ENCODE results near the gene BIN1.

BIN1 gene, protein sequence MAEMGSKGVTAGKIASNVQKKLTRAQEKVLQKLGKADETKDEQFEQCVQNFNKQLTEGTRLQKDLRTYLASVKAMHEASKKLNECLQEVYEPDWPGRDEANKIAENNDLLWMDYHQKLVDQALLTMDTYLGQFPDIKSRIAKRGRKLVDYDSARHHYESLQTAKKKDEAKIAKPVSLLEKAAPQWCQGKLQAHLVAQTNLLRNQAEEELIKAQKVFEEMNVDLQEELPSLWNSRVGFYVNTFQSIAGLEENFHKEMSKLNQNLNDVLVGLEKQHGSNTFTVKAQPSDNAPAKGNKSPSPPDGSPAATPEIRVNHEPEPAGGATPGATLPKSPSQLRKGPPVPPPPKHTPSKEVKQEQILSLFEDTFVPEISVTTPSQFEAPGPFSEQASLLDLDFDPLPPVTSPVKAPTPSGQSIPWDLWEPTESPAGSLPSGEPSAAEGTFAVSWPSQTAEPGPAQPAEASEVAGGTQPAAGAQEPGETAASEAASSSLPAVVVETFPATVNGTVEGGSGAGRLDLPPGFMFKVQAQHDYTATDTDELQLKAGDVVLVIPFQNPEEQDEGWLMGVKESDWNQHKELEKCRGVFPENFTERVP

GRCh38 chr2:127106991-127107621 is at the start of gene BIN1:
BIN1 (minus strand) TSS chr2:127107154; CDS start chr2:127106943, 211 bp downstream.
- DNase-seq (ENCODE audit: low read depth in 3 of 3, low spot score in 1 of 3): peak in 2 of 3 donors; percentile 44 to 56

- DNase-seq (ENCODE audit: low read depth in 3 of 3, low spot score in 1 of 3): no peak
Observed at GRCh38 chr2:127155947-127156346, 49.0 kb upstream of the BIN1 start.

GRCh38 chr2:127155028-127155581 is 48.2 kb upstream of the BIN1 start:
- DNase-seq (ENCODE audit: low read depth in 3 of 3, low spot score in 1 of 3): no peak

DNA sequence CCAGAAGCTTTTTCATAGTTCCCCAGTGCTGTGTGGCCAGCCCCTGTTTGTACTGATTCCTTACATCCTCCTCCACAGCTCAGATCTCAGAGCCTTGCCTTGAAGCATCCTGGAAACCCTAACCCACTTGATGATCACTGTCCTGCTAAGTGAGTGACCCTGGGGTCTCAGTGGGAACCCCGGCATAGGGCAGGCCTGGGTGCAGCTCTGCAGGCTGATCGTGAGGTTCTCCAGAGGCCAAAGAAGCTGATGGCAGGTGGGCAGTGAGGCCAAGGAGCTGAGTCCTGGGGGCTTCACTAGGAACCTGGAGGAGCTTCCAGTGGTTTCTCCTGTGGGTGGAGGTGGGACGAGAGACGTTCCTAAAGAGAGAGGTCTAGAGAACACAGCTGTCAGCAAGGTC is 47.4 kb upstream of the BIN1 start:
- DNase-seq (ENCODE audit: low read depth in 3 of 3, low spot score in 1 of 3): no peak

GRCh38 chr2:127153691-127154158 is 46.8 kb upstream of the BIN1 start:
- no peak for DNase-seq (ENCODE audit: low read depth in 3 of 3, low spot score in 1 of 3)

DNA sequence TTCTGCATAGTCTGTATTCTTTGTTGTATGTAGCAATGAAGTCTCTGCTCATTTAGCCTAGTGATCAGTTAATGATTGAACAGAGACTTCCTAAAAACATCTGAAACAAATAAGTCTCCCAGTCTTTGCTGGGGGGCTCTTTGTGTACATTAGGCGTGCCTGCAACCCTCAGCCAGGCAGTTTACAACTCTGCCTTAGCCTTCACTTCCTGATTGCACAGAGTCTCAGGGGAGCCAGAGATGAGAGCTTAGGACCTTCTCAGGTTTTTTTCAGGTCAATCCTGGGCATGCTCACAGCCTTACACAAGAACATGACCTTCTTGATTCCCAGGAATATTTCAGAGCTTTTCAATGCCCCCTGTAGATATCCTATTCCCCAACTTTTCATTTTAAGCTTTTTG is 44.0 kb upstream of the BIN1 start:
- DNase-seq (ENCODE audit: low read depth in 3 of 3, low spot score in 1 of 3): no peak

GRCh38 chr2:127149384-127149783 is 42.4 kb upstream of the BIN1 start:
- DNase-seq (ENCODE audit: low read depth in 3 of 3, low spot score in 1 of 3): no peak

DNA sequence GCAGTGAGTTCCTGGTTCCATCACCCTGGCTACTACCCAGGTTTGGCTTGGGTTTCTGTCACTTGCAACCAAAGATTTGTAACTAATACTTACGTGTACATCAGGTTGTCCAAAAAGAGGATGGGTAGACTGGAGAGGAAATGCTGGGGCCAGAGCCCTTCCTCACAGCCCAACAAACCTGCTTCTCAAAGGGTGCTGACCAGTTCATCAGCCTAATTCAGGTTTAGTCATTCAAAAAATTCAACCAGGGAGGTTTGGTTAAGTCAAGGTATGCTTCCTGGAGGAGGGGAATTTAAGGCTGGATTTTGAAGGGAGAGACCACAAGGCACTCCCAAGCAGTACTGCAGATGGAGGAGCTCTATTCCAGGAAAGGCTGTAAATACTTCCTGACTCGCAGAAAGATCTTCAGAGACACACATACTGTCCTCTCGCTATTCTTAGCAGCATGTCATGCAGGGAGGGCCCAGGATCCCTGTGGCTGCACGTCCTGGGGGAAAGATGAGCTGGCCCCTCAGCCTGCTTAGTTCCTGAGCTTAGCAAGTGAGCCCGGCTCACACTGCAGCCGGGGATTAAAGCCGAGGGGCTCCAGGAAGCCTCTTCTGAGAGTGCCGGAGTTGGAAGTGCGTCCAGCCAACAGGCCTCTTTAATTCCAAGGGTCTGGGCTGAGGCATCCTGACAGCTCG is 40.0 kb upstream of the BIN1 start:
- no peak for DNase-seq (ENCODE audit: low read depth in 3 of 3, low spot score in 1 of 3)

GRCh38 chr2:127146071-127146725 is 39.2 kb upstream of the BIN1 start:
- DNase-seq (ENCODE audit: low read depth in 3 of 3, low spot score in 1 of 3): no peak

GRCh38 chr2:127145280-127145895 is 38.4 kb upstream of the BIN1 start:
- DNase-seq (ENCODE audit: low read depth in 3 of 3, low spot score in 1 of 3): no peak

GRCh38 chr2:127143841-127144782 is 37.2 kb upstream of the BIN1 start:
- DNase-seq (ENCODE audit: low read depth in 3 of 3, low spot score in 1 of 3): no peak

DNA sequence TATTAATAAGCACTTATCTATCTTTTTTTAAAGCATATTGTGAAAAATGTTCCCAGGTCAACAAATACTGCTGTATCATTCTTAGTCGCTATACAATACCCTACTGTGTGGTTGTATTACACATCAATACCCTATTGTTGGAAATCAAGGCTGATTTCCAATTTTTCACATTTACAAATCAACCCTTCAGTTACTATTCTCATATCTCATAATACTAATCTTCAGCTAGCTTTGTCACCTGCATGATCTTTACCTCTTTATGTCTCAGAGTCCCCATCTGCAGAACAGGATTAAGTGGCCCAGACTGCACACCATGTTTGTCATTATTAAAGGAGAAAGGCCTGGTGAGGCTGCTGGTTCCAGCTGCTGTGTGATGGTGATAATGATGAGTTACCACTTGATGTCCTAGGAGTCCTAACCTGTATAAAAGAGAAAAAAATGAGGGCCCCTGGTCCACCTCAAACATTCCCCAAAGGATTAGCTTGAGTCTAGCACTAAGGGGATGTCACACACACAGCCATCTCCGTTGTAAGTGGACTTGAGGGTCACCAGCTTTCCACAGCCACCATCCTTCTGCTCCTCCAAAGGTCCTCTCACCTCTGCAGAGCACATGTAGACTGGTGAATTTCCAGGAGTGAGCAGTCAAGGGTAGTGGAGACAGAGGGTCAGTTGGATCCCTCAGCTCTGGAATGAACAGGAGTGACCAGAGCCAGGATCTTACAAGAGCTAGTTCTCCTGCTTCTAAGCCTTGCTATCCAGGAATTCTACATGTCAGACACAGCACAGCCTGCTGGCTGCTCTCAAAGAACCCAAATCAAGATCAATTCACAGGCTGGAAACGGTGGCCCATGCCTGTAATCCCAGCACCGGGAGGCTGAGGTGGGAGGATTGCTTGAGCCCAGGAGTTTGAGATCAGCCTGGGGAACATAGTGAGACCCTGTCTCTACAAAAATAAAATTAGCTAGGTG is 36.0 kb upstream of the BIN1 start:
- DNase-seq (ENCODE audit: low read depth in 3 of 3, low spot score in 1 of 3): no peak

DNA sequence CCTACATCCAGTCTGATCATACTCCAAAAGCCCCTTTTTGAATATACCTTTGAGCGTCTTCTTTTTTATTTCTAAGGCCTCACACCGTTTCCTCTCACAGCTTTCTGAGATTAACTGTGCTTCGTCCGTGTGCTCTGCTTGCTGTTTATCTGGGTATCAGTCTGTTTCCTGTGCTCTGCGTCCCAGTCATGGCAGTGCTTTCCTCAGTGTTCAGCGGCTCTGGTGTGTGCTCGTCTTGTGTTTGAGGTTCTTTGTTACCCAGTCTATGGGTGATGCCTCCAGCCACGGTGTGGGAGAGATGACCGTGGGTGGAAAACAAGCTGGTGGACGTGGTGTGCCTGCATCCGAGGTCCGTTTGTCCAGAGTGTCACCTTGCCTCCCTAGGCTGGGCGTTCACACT is 33.6 kb upstream of the BIN1 start:
- DNase-seq (ENCODE audit: low read depth in 3 of 3, low spot score in 1 of 3): no peak

DNA sequence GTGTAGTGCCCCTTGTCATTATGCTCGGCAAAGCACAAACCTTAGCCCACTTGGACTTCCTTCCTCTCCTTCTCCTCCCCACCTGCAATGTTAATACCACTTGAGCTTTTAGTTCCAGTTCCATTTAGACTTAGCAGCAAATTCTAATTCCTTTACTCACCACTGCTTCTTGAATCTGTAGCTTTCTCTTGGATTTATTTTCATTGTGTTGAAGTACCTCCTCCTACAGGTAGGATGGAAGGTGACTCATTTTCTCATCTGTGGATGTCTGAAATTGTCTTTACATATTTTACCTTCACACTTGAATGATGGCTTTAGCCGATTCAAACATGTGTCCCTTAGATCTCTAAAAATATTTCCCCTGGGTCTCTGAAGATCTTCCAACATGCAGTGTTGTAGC is 32.8 kb upstream of the BIN1 start:
- DNase-seq (ENCODE audit: low read depth in 3 of 3, low spot score in 1 of 3): no peak

DNA sequence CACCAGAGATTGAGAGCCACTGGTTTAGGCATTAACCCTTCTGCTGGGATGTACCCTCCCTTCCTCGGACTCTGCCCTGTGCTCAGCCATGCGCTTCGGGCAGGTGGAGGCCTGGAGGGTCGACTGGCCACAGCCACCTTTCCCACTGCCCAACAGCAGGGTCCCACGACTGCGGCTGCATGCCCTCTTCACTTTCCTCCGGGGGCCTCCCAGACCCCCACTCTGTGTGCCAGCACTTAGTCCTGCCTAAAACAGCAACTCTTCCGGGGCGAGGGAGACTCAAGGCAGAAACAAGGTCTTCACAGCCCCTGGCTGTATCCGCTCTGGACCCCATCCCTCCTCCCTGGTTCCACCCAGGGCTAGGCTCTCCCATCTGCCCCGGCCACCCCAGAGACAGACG is 31.3 kb upstream of the BIN1 start:
- DNase-seq (ENCODE audit: low read depth in 3 of 3, low spot score in 1 of 3): no peak

DNA sequence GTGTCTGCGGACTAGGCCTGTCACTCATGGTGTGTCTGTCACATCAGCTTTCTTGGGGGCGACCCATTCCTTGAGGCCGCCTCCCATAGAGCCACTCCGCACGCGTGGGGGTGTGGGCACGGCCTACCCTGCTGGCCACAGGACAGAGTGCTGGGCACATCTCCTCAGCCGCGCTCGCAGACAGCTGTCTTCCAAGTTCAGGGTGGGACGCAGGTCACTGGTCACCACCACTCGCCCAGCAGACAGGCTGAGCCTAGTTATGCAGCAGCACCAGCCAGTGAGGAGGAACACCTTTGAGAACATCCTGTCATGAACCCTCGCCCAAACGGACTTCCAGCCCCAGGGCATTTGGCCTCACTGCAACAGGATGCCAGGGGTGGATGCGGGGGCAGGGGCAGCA is 30.8 kb upstream of the BIN1 start:
- DNase-seq (ENCODE audit: low read depth in 3 of 3, low spot score in 1 of 3): no peak

- DNase-seq (ENCODE audit: low read depth in 3 of 3, low spot score in 1 of 3): no peak
Observed at GRCh38 chr2:127137225-127137624, 30.3 kb upstream of the BIN1 start.

Data from stimulated activated CD4-positive, alpha-beta T cell treated with anti-CD3 and anti-CD28 coated beads, TNF-alpha, amount 100 ng/mL, for 1 hour (primary cell).